LNCaP clone FGC (cell line): ENCODE results near the gene GAS6.

Experiments
- DNase-seq: peaks from one replicate; pipeline ENCODE4 v3.0.0-alpha.2; 2011; ENCODE audit warnings: low read depth
- H3K4me3 ChIP-seq: 2 replicates; pipeline ENCODE4 v1.5.1; 2011; ENCODE audit warnings: mild to moderate bottlenecking, low read depth, low read length, control low read depth
- TF ChIP-seq, protein P1 (sequence below): IDR thresholded peaks from 2 replicates; pipeline ENCODE4 v1.5.1; 2012; ENCODE audit warnings: mild to moderate bottlenecking; ENCODE audit not compliant: control insufficient read depth, insufficient read depth; ENCODE audit errors: extremely low read depth

Gene GAS6

DNA sequence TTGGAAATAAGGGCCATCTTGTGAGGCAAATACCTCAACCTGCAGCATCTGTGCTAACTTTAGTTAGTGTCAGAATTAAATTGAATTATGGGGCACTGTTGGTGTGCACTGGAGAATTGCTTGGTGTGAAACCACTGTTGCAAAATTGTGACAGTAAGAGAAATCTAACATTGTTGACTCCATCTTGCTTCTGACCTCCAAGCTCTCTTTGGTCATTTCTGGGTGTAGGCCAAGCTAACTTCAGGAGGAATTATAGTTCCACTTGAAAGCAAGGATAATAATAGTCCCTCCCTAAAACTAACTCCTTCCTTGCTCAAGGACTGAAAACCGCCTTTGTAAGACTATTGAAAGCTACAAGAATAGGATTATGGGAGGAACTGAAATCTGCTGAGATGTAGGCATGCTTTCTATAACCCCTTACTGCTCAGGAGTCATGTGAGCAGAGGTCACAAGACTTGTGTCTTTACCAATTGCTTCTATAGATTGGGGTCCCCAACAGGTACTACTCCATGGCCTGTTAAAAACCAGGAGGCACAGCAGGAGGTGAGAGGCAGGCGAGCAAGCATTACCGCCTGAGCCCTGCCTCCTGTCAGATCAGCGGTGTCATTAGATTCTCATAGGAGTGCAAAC, 24.9 kb upstream of the GAS6 start:
- no peak overlapping the region for H3K4me3 ChIP-seq
- no peak for DNase-seq
- TF ChIP-seq, protein P1, sequence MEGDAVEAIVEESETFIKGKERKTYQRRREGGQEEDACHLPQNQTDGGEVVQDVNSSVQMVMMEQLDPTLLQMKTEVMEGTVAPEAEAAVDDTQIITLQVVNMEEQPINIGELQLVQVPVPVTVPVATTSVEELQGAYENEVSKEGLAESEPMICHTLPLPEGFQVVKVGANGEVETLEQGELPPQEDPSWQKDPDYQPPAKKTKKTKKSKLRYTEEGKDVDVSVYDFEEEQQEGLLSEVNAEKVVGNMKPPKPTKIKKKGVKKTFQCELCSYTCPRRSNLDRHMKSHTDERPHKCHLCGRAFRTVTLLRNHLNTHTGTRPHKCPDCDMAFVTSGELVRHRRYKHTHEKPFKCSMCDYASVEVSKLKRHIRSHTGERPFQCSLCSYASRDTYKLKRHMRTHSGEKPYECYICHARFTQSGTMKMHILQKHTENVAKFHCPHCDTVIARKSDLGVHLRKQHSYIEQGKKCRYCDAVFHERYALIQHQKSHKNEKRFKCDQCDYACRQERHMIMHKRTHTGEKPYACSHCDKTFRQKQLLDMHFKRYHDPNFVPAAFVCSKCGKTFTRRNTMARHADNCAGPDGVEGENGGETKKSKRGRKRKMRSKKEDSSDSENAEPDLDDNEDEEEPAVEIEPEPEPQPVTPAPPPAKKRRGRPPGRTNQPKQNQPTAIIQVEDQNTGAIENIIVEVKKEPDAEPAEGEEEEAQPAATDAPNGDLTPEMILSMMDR, result no peak

DNA sequence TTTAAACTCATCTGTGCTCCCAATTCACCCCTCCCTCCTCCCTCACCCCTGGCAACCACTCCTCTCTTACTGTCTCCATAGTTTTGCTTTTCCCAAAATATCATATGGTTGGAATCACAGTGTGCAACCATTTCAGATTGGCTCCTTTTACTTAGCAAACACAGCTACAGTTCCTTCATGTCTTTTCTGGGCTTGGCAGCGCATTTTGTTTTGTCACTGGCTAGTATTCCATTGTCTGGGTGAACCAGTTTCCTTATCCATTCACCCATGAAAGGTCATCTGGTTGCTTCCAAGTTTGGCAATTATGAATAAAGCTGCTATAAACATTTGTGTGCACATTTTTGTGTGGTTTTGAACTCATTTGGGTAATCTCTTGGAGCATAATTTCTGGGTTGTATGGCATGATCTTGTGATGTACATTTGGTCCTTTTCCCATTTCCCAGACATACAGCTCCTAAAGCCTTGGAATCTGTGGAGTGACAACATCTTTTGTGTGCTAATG, 23.9 kb upstream of the GAS6 start:
- TF ChIP-seq, protein P1, result no peak
- H3K4me3 ChIP-seq, result no peak overlapping the region
- DNase-seq, result no peak

DNA sequence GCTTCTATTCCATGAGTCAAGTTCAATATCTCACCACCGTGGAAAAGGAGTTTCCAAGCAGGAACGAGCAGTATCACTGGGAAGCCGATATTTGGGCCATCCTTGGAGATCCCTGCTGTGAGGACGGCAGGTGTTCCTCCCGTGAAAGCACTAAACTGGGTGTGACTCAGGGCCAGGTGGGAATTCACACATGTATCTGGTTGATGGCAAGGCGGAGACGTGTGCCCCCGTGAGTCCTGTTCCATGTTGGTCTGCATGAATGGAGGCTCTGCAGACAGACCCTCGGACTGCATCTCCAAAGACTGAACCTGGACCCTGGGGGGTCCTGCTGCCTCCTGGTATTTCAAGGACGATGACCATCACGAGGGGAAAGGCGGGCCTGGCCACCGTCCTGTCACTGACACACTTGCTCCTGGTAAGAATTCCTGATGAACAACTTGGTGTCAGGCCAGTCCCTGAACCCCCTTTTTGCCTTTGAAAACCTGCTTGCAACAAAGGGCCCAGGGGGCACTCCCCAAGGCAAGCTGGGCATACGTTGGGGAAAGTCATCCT, 22.8 kb upstream of the GAS6 start:
- TF ChIP-seq, protein P1, result no peak
- H3K4me3 ChIP-seq, result no peak overlapping the region
- DNase-seq, result no peak

DNA sequence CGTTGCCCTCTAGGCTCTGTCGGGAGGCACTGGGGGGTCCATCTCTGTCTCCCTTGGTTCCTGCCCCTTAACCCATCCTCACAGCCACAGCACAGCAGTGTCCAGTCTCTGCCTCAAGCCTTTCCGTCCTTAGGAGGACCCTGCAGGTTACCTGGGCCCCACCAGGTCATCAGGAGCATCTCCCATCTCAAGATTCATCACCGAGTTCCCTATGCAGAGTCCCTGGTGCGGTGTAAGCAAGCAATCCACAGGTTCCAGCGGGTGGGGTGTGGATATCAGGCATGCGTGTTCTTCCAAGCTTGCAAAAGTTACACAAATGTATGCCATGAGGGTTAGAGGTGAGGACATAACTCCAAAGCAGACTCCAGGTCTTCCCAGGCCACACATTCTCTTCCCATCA, 20.9 kb upstream of the GAS6 start:
- no peak for DNase-seq
- no peak overlapping the region for H3K4me3 ChIP-seq
- TF ChIP-seq, protein P1, result no peak

DNA sequence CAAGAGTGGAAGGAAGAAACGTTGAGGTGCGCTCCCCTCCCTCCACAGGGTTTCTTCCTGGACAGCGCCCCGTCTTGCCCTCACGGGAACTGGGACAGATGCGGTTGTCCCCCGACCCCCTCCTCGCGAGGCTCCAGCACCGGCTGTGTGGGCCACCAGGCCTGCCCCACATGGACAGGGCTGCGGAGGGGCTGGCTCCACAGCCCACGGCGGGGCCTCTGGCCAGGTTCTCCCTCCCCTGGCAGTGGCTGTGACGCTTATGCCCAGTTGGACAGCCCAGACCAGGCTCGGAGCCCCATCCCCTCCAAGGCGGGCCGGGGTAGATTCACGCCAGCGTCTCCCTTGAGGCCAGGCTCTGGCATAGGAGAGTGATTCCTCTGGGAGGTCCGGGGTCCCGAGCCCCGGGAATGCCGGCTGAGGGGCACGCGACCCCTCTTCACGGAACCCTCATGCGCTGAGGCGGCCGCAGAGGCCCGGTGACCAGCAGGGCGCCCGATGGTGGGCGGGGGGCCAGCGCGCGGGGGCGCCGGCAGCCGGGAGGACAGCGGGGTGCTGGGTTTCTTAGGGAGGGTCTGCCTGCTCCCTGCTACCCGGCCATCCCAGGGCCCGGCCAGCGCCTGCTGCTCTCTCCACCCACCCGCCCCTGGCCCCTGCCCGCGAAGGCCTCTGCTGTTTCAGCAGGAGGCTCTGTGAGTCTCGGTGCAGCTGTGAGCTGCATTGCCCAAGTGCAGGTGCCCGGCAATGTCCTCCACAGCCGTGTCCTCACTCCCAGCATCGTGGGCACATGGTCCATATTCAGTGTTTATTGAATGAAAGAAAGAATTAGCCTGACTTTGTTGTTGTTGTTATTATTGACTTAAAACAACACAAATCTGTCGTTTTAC, 20.3 kb upstream of the GAS6 start:
- no peak for DNase-seq
- no peak overlapping the region for H3K4me3 ChIP-seq
- TF ChIP-seq, protein P1, result no peak

DNA sequence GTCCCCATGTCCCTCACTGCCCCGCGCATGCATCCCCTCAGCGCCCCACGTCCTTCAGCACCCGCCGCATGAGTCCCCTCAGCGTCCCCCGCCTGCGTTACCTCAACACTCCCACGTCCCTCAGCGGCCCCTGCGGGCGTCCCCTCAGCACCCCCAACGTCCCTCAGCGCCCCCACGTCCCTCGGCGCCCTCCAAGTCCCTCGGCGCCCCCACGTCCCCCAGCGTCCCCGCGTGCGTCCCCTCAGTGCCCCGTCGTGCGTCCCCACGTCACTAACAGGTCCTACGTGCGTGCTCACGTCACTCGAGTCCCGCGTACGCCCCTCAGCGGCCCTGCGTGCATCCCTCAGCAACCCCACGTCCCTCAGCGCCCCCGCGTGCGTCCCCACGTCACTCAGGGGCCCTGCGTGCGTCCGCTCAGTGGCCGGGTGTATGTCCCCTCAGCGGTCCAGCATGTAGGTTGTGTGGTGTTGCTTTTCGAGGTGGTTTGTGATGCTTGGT, 19.5 kb upstream of the GAS6 start:
- H3K4me3 ChIP-seq, result no peak overlapping the region
- TF ChIP-seq, protein P1, result no peak
- no peak for DNase-seq
